Stimulated activated naive CD8-positive, alpha-beta T cell treated with anti-CD3 and anti-CD28 coated beads, Interleukin-15, Interleukin-2, amounts not matched to agents 100 ng/mL and 50 ng/mL, for 24 hours (primary cell): ENCODE data around the gene SOWAHB.
A peak's percentile ranks its signal among the peaks of the same experiment; 100 is the strongest.

Source experiments
- H3K27ac Mint-ChIP-seq: one replicate; pipeline ENCODE4 v1.8.0; 2021; ENCODE audit warnings: mild to moderate bottlenecking, mixed read lengths
- H3K27me3 Mint-ChIP-seq: one replicate; pipeline ENCODE4 v1.8.0; 2021; ENCODE audit warnings: mixed read lengths
- H3K36me3 Mint-ChIP-seq: one replicate; pipeline ENCODE4 v1.8.0; 2021; ENCODE audit warnings: low read depth, mixed read lengths
- H3K4me1 Mint-ChIP-seq: one replicate; pipeline ENCODE4 v1.8.0; 2021; ENCODE audit warnings: low read depth, mixed read lengths
- H3K4me3 Mint-ChIP-seq: one replicate; pipeline ENCODE4 v1.8.0; 2021; ENCODE audit warnings: mild to moderate bottlenecking, mixed read lengths
- H3K9me3 Mint-ChIP-seq: one replicate; pipeline ENCODE4 v1.8.0; 2021; ENCODE audit warnings: mixed read lengths

The SOWAHB gene

GRCh38 chr4:76897536-76898384 lies at the start of gene SOWAHB:
Gene SOWAHB, minus strand, starts transcription at chr4:76898144. Its CDS starts 295 bp downstream, at chr4:76897849.
- Mint-ChIP-seq H3K4me3 (peak within 1 kb of the TSS; percentile 59), H3K36me3 (no peaks in the 10 kb centered on the region), H3K9me3 (no peaks in the 10 kb centered on the region), H3K27me3 (peaks cover 52% of the 10 kb centered on the region), H3K27ac (no peak within 1 kb of the TSS), H3K4me1 (peaks cover 12% of the 10 kb centered on the region)

- Mint-ChIP-seq H3K36me3 (peaks cover 4% of the 10 kb centered on the region), H3K4me3 (no peak overlapping the region), H3K27me3 (peaks cover 8% of the 10 kb centered on the region), H3K4me1 (peaks cover 22% of the 10 kb centered on the region), H3K27ac (no peak overlapping the region), H3K9me3 (no peaks in the 10 kb centered on the region)
Observed at GRCh38 chr4:76947369-76947768, 49.4 kb upstream of the SOWAHB start.

- H3K27ac Mint-ChIP-seq, result no peak overlapping the region
- H3K36me3 Mint-ChIP-seq, result peaks cover 8% of the 10 kb centered on the region
- H3K4me1 Mint-ChIP-seq, result peaks cover 6% of the 10 kb centered on the region
- H3K4me3 Mint-ChIP-seq, result no peak overlapping the region
- H3K9me3 Mint-ChIP-seq, result peaks cover 5% of the 10 kb centered on the region
- H3K27me3 Mint-ChIP-seq, result peaks cover 3% of the 10 kb centered on the region
Observed at GRCh38 chr4:76943790-76944189, 45.8 kb upstream of the SOWAHB start.

- Mint-ChIP-seq H3K36me3 (peaks cover 8% of the 10 kb centered on the region), H3K9me3 (peaks cover 5% of the 10 kb centered on the region), H3K4me3 (no peak overlapping the region), H3K4me1 (no peaks in the 10 kb centered on the region), H3K27me3 (peaks cover 3% of the 10 kb centered on the region), H3K27ac (no peak overlapping the region)
Observed at GRCh38 chr4:76943129-76943620, 45.2 kb upstream of the SOWAHB start.

- peaks cover 7% of the 10 kb centered on the region for H3K27me3 Mint-ChIP-seq
Observed at GRCh38 chr4:76939184-76939583, 41.2 kb upstream of the SOWAHB start.

GRCh38 chr4:76931576-76932276 lies 33.8 kb upstream of the SOWAHB start:
- H3K36me3 Mint-ChIP-seq, result no peaks in the 10 kb centered on the region
- no peaks in the 10 kb centered on the region for H3K27me3 Mint-ChIP-seq
- no peak overlapping the region for H3K27ac Mint-ChIP-seq
- no peaks in the 10 kb centered on the region for H3K9me3 Mint-ChIP-seq
- H3K4me1 Mint-ChIP-seq, result no peaks in the 10 kb centered on the region
- H3K4me3 Mint-ChIP-seq, result no peak overlapping the region

More at GRCh38 chr4:76939184-76939583, 41.2 kb upstream of the SOWAHB start:
- H3K4me1 Mint-ChIP-seq, result no peaks in the 10 kb centered on the region
- peaks cover 4% of the 10 kb centered on the region for H3K36me3 Mint-ChIP-seq
- H3K4me3 Mint-ChIP-seq, result no peak overlapping the region
- H3K9me3 Mint-ChIP-seq, result peaks cover 5% of the 10 kb centered on the region
- no peak overlapping the region for H3K27ac Mint-ChIP-seq

GRCh38 chr4:76931087-76931486 lies 33.1 kb upstream of the SOWAHB start:
- H3K27ac Mint-ChIP-seq, result no peak overlapping the region
- H3K9me3 Mint-ChIP-seq, result no peaks in the 10 kb centered on the region
- H3K4me1 Mint-ChIP-seq, result no peaks in the 10 kb centered on the region
- no peaks in the 10 kb centered on the region for H3K36me3 Mint-ChIP-seq
- no peak overlapping the region for H3K4me3 Mint-ChIP-seq
- H3K27me3 Mint-ChIP-seq, result no peaks in the 10 kb centered on the region

- Mint-ChIP-seq H3K27me3 (no peaks in the 10 kb centered on the region), H3K36me3 (no peaks in the 10 kb centered on the region), H3K4me3 (no peak overlapping the region), H3K9me3 (no peaks in the 10 kb centered on the region), H3K4me1 (no peaks in the 10 kb centered on the region), H3K27ac (no peak overlapping the region)
Observed at GRCh38 chr4:76930685-76931084, 32.7 kb upstream of the SOWAHB start.

- no peak overlapping the region for H3K27ac Mint-ChIP-seq
- H3K36me3 Mint-ChIP-seq, result no peaks in the 10 kb centered on the region
- H3K4me1 Mint-ChIP-seq, result no peaks in the 10 kb centered on the region
- no peak overlapping the region for H3K4me3 Mint-ChIP-seq
- no peaks in the 10 kb centered on the region for H3K9me3 Mint-ChIP-seq
- H3K27me3 Mint-ChIP-seq, result no peaks in the 10 kb centered on the region
Observed at GRCh38 chr4:76926841-76927240, 28.9 kb upstream of the SOWAHB start.

GRCh38 chr4:76923619-76924357 lies 25.8 kb upstream of the SOWAHB start:
- Mint-ChIP-seq H3K36me3 (no peaks in the 10 kb centered on the region), H3K27ac (no peak overlapping the region), H3K9me3 (no peaks in the 10 kb centered on the region), H3K27me3 (no peaks in the 10 kb centered on the region), H3K4me3 (no peak overlapping the region), H3K4me1 (no peaks in the 10 kb centered on the region)

GRCh38 chr4:76920715-76921114 lies 22.8 kb upstream of the SOWAHB start:
- Mint-ChIP-seq H3K36me3 (no peaks in the 10 kb centered on the region), H3K27me3 (no peaks in the 10 kb centered on the region), H3K4me3 (no peak overlapping the region), H3K4me1 (no peaks in the 10 kb centered on the region), H3K27ac (no peak overlapping the region), H3K9me3 (no peaks in the 10 kb centered on the region)

GRCh38 chr4:76909711-76910110 lies 11.8 kb upstream of the SOWAHB start:
- no peaks in the 10 kb centered on the region for H3K27me3 Mint-ChIP-seq
- no peak overlapping the region for H3K27ac Mint-ChIP-seq
- H3K36me3 Mint-ChIP-seq, result no peaks in the 10 kb centered on the region
- H3K9me3 Mint-ChIP-seq, result peaks cover 7% of the 10 kb centered on the region
- no peaks in the 10 kb centered on the region for H3K4me1 Mint-ChIP-seq
- no peak overlapping the region for H3K4me3 Mint-ChIP-seq

- no peaks in the 10 kb centered on the region for H3K36me3 Mint-ChIP-seq
- H3K4me3 Mint-ChIP-seq, result no peak overlapping the region
- H3K4me1 Mint-ChIP-seq, result no peaks in the 10 kb centered on the region
- H3K9me3 Mint-ChIP-seq, result peaks cover 7% of the 10 kb centered on the region
- H3K27ac Mint-ChIP-seq, result no peak overlapping the region
- H3K27me3 Mint-ChIP-seq, result no peaks in the 10 kb centered on the region
Observed at GRCh38 chr4:76905521-76905920, 7.6 kb upstream of the SOWAHB start.

GRCh38 chr4:76904646-76905190 lies 6.8 kb upstream of the SOWAHB start:
- Mint-ChIP-seq H3K4me1 (no peaks in the 10 kb centered on the region), H3K36me3 (no peaks in the 10 kb centered on the region), H3K27me3 (peaks cover 7% of the 10 kb centered on the region), H3K27ac (no peak overlapping the region), H3K4me3 (no peak overlapping the region), H3K9me3 (peaks cover 7% of the 10 kb centered on the region)
